GM12864 (cell line): ENCODE results near the gene MICAL3.

Experiments
- DNase-seq: peaks from one replicate; pipeline ENCODE4 v3.0.0-alpha.2; 2011; ENCODE audit warnings: low read depth
- H3K4me3 ChIP-seq: 2 replicates; pipeline ENCODE4 v1.5.1; 2011; ENCODE audit warnings: mild to moderate bottlenecking, low read depth, low read length, control low read depth
- CTCF ChIP-seq: IDR thresholded peaks from 2 replicates; pipeline ENCODE4 v1.5.1; 2011; ENCODE audit warnings: low read depth, mild to moderate bottlenecking, moderate library complexity, low read length, control low read depth, inconsistent platforms; ENCODE audit errors: missing control alignments

Gene MICAL3

DNA sequence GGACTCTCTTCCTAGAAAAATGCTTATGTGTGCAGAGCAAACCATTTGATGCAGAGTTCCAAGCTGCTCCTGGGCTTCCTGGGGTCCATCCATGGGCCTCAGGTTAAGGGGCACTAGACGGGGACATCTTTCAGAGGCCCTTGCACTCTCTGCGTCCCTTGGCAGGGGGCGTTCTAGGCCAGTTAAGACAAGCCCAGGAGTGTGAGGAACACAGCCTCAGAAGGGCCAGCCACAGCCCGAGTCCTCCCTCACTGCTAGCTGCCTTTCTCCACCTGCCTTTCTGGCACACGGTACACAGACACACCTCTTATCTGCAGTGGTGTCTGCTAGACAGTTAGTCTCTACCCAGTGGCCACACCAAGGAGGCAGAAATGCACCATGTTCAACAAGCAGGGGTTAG lies 232.1 kb downstream of the MICAL3 start:
- peak; percentile 51 for TF ChIP-seq CTCF
- no peak overlapping the region for H3K4me3 ChIP-seq
- no peak for DNase-seq

DNA sequence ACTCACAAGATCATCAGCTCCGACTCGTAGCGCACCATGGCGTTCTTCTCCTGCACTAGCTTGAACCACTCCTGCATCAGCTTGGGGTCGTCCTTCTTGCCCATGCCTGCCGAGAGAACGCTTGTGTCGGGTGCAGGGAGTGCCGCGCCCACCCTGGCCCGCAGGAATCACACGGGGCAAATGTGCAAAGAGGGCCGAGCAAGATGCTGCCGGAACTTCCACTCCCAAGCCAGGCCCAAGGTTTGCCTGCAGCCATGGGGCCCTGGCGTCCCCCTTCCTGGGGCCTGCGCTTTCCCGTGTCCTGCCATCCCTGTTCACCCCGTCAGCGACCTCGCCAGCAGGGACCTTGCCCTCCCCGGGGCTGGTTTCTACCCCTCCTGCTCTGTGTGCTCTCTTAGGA lies 233.2 kb downstream of the MICAL3 start:
- no peak for TF ChIP-seq CTCF
- no peak for DNase-seq
- no peak overlapping the region for H3K4me3 ChIP-seq

DNA sequence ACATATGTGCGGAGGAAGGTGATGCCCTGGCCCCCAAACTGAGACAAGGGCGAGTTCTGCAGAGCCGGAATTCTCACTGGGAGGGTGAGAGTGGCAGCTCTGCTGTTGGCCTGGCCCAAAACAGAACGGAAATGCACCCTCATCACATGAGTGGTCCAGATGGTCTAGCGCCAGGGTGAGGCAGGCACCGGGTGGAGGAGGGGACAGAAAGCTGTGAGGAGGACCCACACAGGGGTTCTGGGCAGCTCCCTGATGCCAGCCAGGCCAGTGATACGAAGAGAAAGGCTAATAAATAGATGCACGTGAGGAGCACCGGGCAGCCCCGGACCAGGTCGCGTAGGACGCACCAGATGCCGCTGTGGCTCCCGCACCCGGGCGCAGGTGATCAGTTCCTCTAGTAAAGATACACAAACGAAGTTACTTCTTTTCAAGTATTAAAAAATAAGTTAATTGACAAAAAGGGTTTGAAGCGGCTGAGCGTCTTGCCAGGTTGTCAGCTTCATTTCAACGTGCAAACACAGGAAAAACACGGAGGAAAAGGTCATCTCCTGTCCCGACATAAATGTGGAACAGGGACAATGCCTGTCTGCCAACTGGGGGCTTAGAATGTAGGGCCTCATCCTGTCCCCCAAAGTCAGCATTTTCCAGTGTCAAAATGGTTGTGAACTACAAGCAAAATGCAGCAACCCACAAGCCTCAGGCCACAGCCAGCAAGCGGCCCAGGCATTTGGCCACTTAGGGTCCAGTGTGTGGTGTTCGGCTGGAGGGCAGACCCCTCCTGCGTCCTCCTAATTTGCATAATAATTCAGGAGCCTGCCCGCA lies 234.8 kb downstream of the MICAL3 start:
- DNase-seq, result no peak
- TF ChIP-seq CTCF, result no peak
- no peak overlapping the region for H3K4me3 ChIP-seq

DNA sequence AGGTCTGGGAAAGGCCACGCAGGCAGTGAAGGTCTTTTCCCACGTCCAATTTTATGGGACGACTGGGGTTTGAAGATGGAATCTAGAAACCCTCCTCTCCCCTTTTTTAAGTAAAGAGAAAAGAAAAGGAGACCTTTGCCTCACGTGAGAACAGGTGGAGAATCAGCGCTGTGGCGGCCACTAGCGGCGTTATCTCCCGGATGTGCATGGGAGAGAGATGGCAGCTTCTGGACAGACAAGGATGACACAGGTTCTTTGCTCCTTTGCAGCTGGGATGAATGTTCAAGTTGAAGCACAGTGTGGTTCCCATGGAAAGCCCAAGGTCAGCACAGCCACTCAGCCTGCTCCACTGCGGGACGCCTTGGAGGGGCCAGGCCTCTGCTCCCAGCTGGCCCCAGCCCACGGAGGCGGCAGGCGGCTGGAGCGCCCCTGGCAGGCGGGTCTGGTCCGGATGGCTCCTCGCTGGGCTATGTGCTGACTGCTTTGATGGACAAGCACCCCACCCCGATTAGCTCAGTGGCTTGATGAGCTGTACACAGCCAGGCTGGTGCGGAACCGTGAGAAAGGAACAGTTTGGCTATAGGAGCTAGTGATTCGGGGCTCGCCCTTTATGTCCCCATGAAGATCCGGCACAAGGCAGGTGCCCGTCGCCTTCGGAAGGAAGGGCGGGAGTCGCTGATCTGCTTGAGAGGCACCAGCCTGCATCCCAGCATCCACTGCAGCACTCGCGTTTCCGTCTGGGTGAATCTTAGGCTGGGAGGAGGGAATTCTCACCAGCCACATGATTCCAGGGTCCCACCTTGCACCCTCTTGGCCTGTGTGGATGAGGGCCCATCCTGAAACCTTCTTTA lies 235.6 kb downstream of the MICAL3 start:
- no peak overlapping the region for H3K4me3 ChIP-seq
- no peak for TF ChIP-seq CTCF
- no peak for DNase-seq

- no peak overlapping the region for H3K4me3 ChIP-seq
- DNase-seq, result no peak
These were observed 236.5 kb downstream of the MICAL3 start for GRCh38 chr22:17787716-17788330.

DNA sequence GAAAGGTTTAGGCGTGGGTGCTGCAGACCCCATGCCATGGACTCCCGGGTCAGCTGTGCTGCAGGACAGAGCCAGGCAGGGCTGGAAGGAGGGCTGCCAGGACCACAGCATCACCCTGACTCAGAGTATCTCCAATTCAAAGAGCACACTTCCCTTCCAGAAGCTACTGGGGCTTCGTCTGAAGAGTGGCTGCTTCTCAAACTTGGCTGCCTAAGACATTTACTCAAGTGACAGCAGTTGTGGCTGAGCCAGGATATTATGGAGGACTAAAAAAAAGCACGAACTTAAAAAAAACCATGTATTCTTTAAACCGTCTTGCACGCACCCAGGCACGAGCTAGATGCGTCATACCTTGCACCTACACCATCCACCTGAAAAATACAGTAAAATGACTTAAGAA lies 237.1 kb downstream of the MICAL3 start:
- no peak for TF ChIP-seq CTCF
- no peak overlapping the region for H3K4me3 ChIP-seq
- no peak for DNase-seq

More at GRCh38 chr22:17787716-17788330, 236.5 kb downstream of the MICAL3 start:
- TF ChIP-seq CTCF, result no peak
